ENCODE measurements around the gene CYP39A1.

DNA sequence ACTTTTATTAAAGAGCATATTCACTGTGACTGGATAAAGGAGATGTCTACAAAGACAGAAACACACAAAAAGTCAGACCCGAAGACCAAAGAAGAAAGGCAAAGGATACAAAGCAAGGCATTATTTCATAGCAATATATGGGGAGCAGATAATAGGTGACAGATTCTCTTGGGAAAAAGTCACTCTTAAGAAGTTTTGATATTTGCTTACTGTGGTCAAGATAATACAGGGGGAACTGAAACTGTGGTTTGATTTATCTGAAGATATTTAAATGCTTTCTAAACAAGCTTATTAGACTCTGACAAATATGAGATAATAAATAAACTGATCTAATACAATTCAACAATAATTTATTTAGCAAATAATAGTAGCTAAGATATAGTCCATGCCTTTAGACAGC, 14.7 kb downstream of the CYP39A1 start:
- TF ChIP-seq MAZ (IDR thresholded peaks at IDR 0.05; ENCODE audit: borderline replicate concordance, low read depth, low read length) (no peak), HEYL (CRISPR knock-in tag; IDR thresholded peaks at IDR 0.05) (no peak), EHMT2 (IDR thresholded peaks at IDR 0.05; ENCODE audit: low read depth) (no peak), POLR2A (IDR thresholded peaks at IDR 0.05; ENCODE audit: low read length) (no peak), NFE2L2 (conservative IDR thresholded peaks at IDR 0.05; ENCODE audit: low read length) (no peak), HOXB5 (CRISPR knock-in tag; IDR thresholded peaks at IDR 0.05) (no peak), CBX8 (IDR thresholded peaks at IDR 0.05) (no peak), RARB (CRISPR knock-in tag; IDR thresholded peaks at IDR 0.05) (no peak), REST (IDR thresholded peaks at IDR 0.05) (no peak), RNF2 (IDR thresholded peaks at IDR 0.05; ENCODE audit: borderline replicate concordance, low read depth) (no peak)
- TF ChIP-seq, protein P1, sequence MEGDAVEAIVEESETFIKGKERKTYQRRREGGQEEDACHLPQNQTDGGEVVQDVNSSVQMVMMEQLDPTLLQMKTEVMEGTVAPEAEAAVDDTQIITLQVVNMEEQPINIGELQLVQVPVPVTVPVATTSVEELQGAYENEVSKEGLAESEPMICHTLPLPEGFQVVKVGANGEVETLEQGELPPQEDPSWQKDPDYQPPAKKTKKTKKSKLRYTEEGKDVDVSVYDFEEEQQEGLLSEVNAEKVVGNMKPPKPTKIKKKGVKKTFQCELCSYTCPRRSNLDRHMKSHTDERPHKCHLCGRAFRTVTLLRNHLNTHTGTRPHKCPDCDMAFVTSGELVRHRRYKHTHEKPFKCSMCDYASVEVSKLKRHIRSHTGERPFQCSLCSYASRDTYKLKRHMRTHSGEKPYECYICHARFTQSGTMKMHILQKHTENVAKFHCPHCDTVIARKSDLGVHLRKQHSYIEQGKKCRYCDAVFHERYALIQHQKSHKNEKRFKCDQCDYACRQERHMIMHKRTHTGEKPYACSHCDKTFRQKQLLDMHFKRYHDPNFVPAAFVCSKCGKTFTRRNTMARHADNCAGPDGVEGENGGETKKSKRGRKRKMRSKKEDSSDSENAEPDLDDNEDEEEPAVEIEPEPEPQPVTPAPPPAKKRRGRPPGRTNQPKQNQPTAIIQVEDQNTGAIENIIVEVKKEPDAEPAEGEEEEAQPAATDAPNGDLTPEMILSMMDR (IDR thresholded peaks at IDR 0.05), result no peak

Measured in A549 (cell line).